Uterus (tissue), 4 donors: ENCODE results near the gene DGAT2. TPM values are rescaled to one million over a fixed set of nuclear protein-coding genes. Genes with fewer than 3 reads are reported as not detected.

ENCODE experiments used
- DNase-seq, 2 donors: peaks; one replicate each; pipeline ENCODE4 v3.0.0-alpha.2; 2019 to 2020
- H3K27ac ChIP-seq, 2 donors: fragments of 200-600 bp; sonication (generic); 1 replicate in 1 of 2; 2 replicates in 1 of 2; pipeline ENCODE4 v1.5.1; 2016 to 2018
- H3K27me3 ChIP-seq, 2 donors: fragments of 200-600 bp; sonication (generic); one replicate each; pipeline ENCODE4 v1.5.1; 2018 to 2019; ENCODE audit warnings: control low read depth in 1 of 2
- H3K36me3 ChIP-seq, 2 donors: fragments of 200-600 bp; sonication (generic); one replicate each; pipeline ENCODE4 v1.5.1; 2019; ENCODE audit warnings: control low read depth in 1 of 2
- H3K4me1 ChIP-seq, 2 donors: fragments of 200-600 bp; sonication (generic); one replicate each; pipeline ENCODE4 v1.5.1; 2018 to 2019; ENCODE audit warnings: control low read depth in 1 of 2
- H3K4me3 ChIP-seq, 2 donors: fragments of 200-600 bp; sonication (generic); 1 replicate in 1 of 2; 2 replicates in 1 of 2; pipeline ENCODE4 v1.5.1; 2018 to 2019; ENCODE audit warnings: mild to moderate bottlenecking in 1 of 2
- H3K9me3 ChIP-seq, 2 donors: fragments of 200-600 bp; sonication (generic); one replicate each; pipeline ENCODE4 v1.5.1; 2019; ENCODE audit warnings: control low read depth in 1 of 2
- POLR2A ChIP-seq, 2 donors: fragments of 450-650 bp; IDR thresholded peaks; one replicate each; pipeline ENCODE4 v1.6.1; 2016; ENCODE audit warnings: antibody characterized with exemption in 2 of 2, mild to moderate bottlenecking in 1 of 2, moderate library complexity in 1 of 2
- intact Hi-C: fragments of 100-400 bp; cut with DNase I; formaldehyde crosslinking; loops from one replicate; pipeline ENCODE4 v1.15.1; 2023; ENCODE audit warnings: low total_unique reads
- total RNA-seq, 4 donors: library from RNA; depleted of rRNA in 3 of 4; stranded (reverse); fragments of >200 nt in 3 of 4; gene quantifications; one replicate each; pipeline versions ENCODE4 v1.1.0 to v1.2.4, GENCODE V29; 2014 to 2023
- TF ChIP-seq, protein P1 (sequence below), 4 experiments: fragments of 200-600 bp in 2 of 4; fragments of 450-650 bp in 2 of 4; sonication (generic) in 2 of 4; IDR thresholded peaks; one replicate each; pipeline ENCODE4 v1.5.1; 2016 to 2019; ENCODE audit warnings: antibody characterized with exemption in 4 of 4, mild to moderate bottlenecking in 2 of 4, moderate library complexity in 1 of 4
- donor health status: DM: yes; HTN: yes; CAD: no.

The DGAT2 gene
- total RNA-seq, 4 donors from 2014 or later, result 0.29 to 1.5 (median 1.5) TPM; not detected in 1

DNA sequence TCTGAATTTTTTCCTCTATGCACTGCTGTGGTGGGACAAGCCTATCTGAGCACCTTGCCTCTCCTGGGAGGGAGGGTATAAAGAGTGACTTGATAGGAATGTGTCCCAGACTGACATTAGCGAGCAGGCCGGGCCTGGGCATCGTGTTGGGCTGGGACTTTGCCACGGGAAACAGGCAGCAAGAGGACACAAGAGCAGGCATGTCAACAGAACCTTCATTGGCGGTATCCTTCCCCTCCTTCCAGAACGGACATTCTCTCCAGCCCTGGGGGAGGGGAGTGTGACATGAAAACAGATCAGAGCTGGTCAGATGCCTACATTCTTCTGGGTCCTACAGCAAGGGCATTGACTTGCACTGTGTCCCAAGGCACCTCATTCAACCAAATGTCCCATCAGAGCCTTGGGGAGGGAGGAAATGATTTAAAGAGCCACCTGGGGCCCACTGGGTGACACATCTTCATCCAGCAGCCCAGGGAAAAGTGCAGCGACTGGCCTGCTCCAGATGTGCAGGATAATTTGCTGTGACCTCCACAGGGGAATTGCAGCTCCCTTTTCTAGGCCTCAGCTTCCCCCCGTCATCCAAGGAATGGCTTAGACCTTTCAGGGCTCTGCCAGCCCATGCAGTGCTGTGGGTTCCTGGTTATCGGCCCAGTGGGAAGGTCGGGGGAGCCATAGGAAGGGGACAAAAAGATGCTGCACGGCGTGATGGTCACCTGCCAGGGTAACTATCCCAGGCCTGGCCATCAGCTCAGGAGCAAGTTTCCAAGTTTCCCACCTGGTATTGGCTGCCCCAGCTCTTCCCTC, 24.6 kb downstream of the DGAT2 start:
- Histone ChIP-seq H3K9me3 (no peaks in the 10 kb centered on the region), H3K4me3 (no peak overlapping the region), H3K36me3 (no peaks in the 10 kb centered on the region), H3K4me1 (no peaks in the 10 kb centered on the region), H3K27me3 (no peaks in the 10 kb centered on the region), H3K27ac (no peak overlapping the region)
- DNase-seq, result no peak
- TF ChIP-seq, protein P1, sequence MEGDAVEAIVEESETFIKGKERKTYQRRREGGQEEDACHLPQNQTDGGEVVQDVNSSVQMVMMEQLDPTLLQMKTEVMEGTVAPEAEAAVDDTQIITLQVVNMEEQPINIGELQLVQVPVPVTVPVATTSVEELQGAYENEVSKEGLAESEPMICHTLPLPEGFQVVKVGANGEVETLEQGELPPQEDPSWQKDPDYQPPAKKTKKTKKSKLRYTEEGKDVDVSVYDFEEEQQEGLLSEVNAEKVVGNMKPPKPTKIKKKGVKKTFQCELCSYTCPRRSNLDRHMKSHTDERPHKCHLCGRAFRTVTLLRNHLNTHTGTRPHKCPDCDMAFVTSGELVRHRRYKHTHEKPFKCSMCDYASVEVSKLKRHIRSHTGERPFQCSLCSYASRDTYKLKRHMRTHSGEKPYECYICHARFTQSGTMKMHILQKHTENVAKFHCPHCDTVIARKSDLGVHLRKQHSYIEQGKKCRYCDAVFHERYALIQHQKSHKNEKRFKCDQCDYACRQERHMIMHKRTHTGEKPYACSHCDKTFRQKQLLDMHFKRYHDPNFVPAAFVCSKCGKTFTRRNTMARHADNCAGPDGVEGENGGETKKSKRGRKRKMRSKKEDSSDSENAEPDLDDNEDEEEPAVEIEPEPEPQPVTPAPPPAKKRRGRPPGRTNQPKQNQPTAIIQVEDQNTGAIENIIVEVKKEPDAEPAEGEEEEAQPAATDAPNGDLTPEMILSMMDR (IDR thresholded peaks at IDR 0.05), result no peak
- no peak for TF ChIP-seq POLR2A (IDR thresholded peaks at IDR 0.05)
- intact Hi-C loops, result loop anchor here (10.0 kb wide), 1 partner anchor 372 kb away; no protein-coding TSS in a partner anchor

DNA sequence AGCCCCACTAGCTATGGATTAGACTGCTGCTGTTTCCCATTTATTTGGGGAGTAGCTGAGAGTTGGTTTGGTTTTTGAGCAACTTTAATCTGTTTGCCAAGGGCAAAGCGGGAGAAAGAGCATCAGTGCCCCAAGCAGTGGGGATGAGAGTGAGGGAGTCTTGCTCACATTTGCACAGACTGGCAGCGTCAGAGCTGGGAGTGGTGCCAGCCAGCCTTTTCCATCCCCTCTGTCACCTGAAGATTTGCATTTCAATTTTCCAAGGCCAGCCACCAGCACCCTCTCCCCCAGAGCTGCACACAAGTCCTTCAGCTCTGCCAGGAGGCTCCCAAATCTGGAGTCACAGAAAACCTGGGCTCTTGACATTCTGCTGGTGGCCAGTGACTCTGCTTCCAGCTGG, 25.4 kb downstream of the DGAT2 start:
- no peak overlapping the region for H3K4me3 ChIP-seq
- no peaks in the 10 kb centered on the region for H3K36me3 ChIP-seq
- intact Hi-C loops, result loop anchor here (10.0 kb wide), 1 partner anchor 371 kb away; no protein-coding TSS in a partner anchor
- no peak overlapping the region for H3K27ac ChIP-seq
- no peak for TF ChIP-seq POLR2A (IDR thresholded peaks at IDR 0.05)
- TF ChIP-seq, protein P1 (IDR thresholded peaks at IDR 0.05), result no peak
- H3K9me3 ChIP-seq, result no peaks in the 10 kb centered on the region
- DNase-seq, result no peak
- no peaks in the 10 kb centered on the region for H3K27me3 ChIP-seq
- H3K4me1 ChIP-seq, result no peaks in the 10 kb centered on the region

GRCh38 chr11:75795276-75796090, 26.9 kb downstream of the DGAT2 start:
- intact Hi-C loops, result loop anchor here (10.0 kb wide), 1 partner anchor 369 kb away; no protein-coding TSS in a partner anchor
- H3K4me1 ChIP-seq, result no peaks in the 10 kb centered on the region
- H3K27me3 ChIP-seq, result no peaks in the 10 kb centered on the region
- H3K4me3 ChIP-seq, result no peak overlapping the region
- no peak overlapping the region for H3K27ac ChIP-seq
- no peaks in the 10 kb centered on the region for H3K36me3 ChIP-seq
- no peak for TF ChIP-seq POLR2A (IDR thresholded peaks at IDR 0.05)
- TF ChIP-seq, protein P1 (IDR thresholded peaks at IDR 0.05), result no peak
- DNase-seq, result no peak
- H3K9me3 ChIP-seq, result no peaks in the 10 kb centered on the region

- Histone ChIP-seq H3K9me3 (no peaks in the 10 kb centered on the region), H3K27me3 (no peaks in the 10 kb centered on the region), H3K27ac (no peak overlapping the region), H3K4me3 (no peak overlapping the region), H3K4me1 (no peaks in the 10 kb centered on the region), H3K36me3 (no peaks in the 10 kb centered on the region)
- TF ChIP-seq, protein P1 (IDR thresholded peaks at IDR 0.05), result no peak
- TF ChIP-seq POLR2A (IDR thresholded peaks at IDR 0.05), result no peak
- intact Hi-C loops, result loop anchor here (10.0 kb wide), 1 partner anchor 369 kb away; no protein-coding TSS in a partner anchor
- no peak for DNase-seq
Observed at GRCh38 chr11:75796091-75796435, 27.5 kb downstream of the DGAT2 start.

DNA sequence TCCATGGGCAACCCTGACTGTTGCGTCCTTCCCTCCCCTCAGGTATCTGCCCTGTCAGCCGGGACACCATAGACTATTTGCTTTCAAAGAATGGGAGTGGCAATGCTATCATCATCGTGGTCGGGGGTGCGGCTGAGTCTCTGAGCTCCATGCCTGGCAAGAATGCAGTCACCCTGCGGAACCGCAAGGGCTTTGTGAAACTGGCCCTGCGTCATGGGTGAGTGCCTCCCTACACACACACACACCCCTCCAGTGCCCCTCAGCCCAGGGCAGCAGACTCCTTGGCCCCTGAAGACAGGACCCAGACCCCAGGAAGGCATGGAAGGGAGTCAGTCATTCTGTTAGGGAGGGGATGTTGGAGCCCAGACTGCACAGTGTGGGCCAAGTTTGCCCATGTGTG, 28.5 kb downstream of the DGAT2 start:
- Histone ChIP-seq H3K36me3 (no peaks in the 10 kb centered on the region), H3K4me3 (no peak overlapping the region), H3K27ac (no peak overlapping the region), H3K9me3 (no peaks in the 10 kb centered on the region), H3K4me1 (no peaks in the 10 kb centered on the region), H3K27me3 (no peaks in the 10 kb centered on the region)
- intact Hi-C loops, result loop anchor here (10.0 kb wide), 1 partner anchor 368 kb away; no protein-coding TSS in a partner anchor
- TF ChIP-seq, protein P1 (IDR thresholded peaks at IDR 0.05), result no peak
- TF ChIP-seq POLR2A (IDR thresholded peaks at IDR 0.05), result no peak
- no peak for DNase-seq
